Neural progenitor cell (in vitro differentiated cells): ENCODE measurements around the gene TMEM140.

Experiments used
- EZH2 ChIP-seq: fragments of 200-600 bp; sonication (generic); IDR thresholded peaks from 2 replicates; pipeline ENCODE4 v1.6.1; 2017; ENCODE audit warnings: antibody characterized with exemption, mild to moderate bottlenecking, moderate library complexity
- EZH2phosphoT487 ChIP-seq: fragments of 200-600 bp; sonication (generic); IDR thresholded peaks from 2 replicates; pipeline ENCODE4 v1.6.1; 2017; ENCODE audit warnings: antibody characterized with exemption
- TF ChIP-seq, protein P1 (sequence below): fragments of 200-600 bp; sonication (generic); IDR thresholded peaks from 2 replicates; pipeline ENCODE4 v1.5.1; 2017; ENCODE audit warnings: antibody characterized with exemption, mild to moderate bottlenecking

DNA sequence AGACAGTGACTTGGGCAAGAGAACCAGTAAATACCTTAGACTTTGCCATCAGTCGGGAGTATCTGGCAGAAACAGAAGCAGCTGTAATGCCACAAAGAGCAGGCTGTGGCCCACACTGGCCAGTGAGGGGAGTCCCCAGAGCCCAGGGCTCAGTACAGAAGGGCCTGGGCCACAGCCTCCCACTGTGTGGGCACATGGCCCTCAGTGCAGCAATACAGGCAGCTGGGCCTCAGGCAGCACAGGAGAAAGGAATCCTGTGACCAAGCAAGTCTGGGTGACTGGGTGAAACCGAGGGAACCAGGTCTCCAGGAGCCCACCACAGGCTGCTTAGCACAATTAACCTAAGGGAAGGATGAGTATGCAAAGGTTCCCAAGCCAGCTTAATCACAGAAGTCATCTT is 49.5 kb downstream of the TMEM140 start:
- TF ChIP-seq, protein P1, sequence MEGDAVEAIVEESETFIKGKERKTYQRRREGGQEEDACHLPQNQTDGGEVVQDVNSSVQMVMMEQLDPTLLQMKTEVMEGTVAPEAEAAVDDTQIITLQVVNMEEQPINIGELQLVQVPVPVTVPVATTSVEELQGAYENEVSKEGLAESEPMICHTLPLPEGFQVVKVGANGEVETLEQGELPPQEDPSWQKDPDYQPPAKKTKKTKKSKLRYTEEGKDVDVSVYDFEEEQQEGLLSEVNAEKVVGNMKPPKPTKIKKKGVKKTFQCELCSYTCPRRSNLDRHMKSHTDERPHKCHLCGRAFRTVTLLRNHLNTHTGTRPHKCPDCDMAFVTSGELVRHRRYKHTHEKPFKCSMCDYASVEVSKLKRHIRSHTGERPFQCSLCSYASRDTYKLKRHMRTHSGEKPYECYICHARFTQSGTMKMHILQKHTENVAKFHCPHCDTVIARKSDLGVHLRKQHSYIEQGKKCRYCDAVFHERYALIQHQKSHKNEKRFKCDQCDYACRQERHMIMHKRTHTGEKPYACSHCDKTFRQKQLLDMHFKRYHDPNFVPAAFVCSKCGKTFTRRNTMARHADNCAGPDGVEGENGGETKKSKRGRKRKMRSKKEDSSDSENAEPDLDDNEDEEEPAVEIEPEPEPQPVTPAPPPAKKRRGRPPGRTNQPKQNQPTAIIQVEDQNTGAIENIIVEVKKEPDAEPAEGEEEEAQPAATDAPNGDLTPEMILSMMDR = no peak
- TF ChIP-seq EZH2phosphoT487 = no peak
- no peak for TF ChIP-seq EZH2
